ENCODE measurements around the gene SPA17.

Gene SPA17

DNA sequence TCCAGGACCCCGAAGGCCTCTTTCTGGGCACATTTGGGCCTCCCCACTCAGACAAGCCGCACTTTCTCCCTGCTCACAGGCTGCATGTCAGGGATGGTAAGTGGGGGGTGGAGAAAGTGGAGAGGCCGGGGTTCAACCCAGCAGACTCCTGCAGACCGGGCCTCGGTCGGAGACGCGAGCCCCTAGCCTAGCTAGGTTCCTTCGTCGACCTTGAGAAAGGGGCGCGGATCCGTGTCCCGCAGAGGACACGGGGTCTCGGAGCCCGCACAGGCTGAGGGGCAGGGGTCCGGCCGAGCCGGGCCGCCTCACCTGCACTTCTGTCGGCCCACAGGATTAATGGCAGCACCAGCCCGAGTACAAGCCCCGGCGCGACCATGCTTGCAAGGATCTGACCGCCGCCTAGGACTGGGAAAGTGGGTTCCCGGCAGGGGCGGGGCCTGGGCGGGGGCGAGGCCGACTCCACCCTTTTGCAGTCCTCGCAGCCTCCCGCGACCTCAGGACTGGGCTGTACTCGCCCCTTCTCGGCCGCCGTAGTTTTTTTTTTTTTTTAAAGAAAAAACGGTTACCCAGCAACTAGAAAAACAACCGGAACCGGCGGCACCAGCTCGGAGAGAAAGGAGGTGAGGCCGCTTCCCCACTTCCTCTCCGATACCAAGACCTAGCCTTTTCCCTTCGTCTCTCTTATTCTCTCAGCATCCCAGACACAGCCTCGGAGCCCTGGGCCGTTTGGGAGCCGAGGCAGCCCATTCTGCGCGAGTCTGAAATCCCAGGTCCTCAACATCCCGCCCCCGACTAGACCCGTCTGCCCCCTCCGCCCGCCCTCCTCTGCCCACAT lies at the start of gene SPA17, which contains the start of gene SIAE:
Gene SPA17, plus strand, starts transcription at position 572 of the 835 bp plus-strand sequence. CDS start 1,361 bp downstream, outside the sequence.
Gene SIAE, minus strand, starts transcription at position 407 of the 835 bp plus-strand sequence. Its CDS starts 31 bp downstream, at position 376.
- peak; percentile 91 for DNase-seq

- DNase-seq, result no peak
These were observed 48.1 kb upstream of the SPA17 start for GRCh38 chr11:124625504-124626168.

DNA sequence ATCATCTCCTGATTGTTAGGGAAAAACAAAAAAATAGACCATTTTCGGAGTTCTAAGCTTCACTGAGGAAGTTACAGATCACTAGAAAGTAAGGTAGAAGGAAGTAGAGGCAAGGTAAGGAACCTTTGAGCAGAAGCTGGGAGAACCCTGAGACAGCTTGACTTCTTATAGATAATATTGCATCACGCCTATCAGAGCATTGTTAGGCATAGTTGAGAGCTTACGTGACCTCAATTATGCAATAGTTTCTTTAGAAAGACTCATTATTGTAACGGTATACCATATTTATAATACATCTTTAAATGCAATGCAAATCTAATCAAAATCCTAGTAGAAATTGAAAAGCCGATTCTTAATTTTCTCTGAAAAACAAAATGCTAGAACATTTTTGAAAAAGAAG lies 46.2 kb upstream of the SPA17 start:
- DNase-seq, result no peak

DNA sequence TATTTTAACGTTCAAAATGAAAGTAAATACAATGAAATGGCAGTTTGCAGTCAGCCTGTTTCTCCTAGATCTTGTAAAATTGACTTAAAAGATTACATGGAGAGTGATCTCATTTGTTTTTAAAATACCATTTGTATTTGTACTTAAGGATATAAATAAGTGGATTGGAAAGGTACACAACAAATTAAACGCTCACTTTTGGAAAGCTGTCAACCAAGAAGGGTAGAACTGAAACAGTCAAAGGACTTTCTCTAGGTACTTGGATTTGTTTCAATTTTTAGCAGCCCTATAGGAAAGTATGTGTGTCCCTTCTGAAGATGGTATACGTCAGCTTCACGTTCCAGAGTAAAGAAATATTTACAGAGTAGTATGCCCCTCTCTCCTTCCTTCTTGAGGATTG lies 43.7 kb upstream of the SPA17 start:
- DNase-seq, result no peak

GRCh38 chr11:124633355-124633754 lies 40.3 kb upstream of the SPA17 start:
- DNase-seq, result no peak

DNA sequence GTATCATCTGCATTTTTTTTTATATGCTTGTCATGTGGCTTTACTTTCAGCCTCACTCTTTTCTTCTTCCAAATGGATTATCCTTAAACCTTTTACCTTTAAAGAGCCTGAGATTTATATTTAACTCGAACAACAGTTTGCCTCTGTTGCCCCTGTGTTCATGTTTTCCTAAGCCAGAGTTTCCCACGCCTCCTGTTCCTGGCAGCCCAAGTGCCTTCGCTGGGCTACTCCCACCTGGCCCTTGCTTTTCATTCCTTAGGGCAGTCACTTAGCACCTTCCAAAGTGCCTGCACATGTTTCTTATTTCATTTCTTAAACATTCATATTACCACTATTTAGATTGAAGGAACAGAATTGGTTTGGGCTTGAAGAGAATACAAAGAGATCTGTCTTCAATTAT lies 37.8 kb upstream of the SPA17 start:
- no peak for DNase-seq

GRCh38 chr11:124638500-124638899 lies 35.2 kb upstream of the SPA17 start:
- DNase-seq, result no peak

- no peak for DNase-seq
These were observed 34.5 kb upstream of the SPA17 start for GRCh38 chr11:124639186-124639585.

- no peak for DNase-seq
These were observed 33.0 kb upstream of the SPA17 start for GRCh38 chr11:124640666-124641065.

DNA sequence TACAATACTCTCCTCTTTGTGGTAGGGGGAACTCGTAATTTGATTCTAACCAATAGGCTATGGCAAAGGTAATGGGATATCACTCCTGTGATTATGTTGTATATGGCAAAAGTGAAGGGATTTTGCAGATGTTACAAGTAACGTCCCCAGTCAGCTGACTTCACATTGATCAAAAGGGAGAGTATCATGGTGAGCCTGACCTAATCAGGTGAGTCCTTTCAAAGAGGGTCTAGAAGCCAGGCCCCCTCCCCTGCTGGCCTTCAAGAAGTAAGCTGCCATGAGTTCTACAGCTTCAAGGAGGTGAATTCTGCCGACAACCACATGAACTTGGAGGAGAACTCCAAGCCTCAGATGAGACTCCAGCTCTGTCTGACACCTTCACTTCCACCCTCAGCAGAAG lies 31.1 kb upstream of the SPA17 start:
- no peak for DNase-seq

DNA sequence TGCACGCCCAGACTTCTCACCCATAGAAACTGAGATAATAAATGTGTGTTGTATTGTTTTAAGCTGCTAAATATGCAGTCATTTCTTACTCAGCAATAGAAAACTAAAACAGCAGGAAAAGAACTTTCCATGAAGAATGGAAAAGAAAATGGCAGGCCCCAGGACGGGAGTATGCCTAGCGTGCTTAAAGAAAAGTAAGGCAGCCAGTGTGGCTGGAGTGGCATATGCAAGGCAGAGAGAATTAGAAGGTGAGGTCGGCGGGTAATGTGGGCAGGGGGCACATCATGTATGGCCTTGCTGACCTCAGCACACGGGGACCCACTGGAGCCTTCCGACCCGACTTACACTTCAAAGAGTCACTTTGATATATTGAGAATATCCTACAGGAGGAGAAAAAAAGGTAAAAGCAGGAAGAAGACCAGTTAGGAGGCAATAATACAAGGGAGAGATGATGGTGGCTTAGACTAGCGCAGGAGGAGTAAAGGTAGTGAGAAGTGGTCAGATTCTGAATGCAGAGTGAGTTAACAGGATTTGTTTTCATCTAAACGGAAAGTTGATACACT lies 30.6 kb upstream of the SPA17 start:
- DNase-seq, result no peak

DNA sequence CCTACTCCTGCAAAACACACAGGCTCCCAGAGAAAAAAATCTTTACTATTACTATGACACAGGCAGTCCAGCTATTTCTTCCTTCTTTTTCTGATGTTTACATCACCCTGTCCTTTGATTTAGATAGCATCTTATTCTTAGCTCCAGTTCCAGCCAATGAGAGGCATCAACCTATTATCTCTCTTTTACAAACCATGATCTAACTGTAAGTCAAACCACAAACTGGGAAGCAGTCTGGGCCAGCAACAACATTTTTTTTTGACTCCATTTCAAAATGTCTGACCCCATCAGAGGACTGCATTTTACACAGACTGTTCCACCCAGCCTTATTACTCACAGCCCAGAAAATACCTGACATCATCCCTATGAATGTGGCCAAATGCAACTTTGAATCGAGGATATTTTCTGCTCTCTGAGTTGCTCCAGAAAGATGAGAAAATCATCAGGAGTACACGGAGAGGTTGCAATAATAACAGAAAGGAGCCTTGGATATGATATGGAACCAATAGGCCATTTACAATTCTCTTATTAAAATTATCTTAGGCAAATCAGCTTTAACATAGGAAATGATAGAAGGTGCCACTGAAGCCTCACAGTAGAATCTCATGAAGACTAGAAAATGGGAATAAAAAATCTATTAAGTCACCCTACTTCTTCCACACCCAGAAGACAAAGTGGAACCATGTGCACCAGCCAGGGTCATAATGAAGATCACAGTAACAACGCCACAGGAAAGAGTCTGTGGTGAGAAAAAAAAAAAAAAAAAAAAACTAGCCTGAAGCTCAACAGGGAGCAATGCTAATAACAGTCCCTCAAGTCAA lies 29.9 kb upstream of the SPA17 start:
- DNase-seq, result no peak

DNA sequence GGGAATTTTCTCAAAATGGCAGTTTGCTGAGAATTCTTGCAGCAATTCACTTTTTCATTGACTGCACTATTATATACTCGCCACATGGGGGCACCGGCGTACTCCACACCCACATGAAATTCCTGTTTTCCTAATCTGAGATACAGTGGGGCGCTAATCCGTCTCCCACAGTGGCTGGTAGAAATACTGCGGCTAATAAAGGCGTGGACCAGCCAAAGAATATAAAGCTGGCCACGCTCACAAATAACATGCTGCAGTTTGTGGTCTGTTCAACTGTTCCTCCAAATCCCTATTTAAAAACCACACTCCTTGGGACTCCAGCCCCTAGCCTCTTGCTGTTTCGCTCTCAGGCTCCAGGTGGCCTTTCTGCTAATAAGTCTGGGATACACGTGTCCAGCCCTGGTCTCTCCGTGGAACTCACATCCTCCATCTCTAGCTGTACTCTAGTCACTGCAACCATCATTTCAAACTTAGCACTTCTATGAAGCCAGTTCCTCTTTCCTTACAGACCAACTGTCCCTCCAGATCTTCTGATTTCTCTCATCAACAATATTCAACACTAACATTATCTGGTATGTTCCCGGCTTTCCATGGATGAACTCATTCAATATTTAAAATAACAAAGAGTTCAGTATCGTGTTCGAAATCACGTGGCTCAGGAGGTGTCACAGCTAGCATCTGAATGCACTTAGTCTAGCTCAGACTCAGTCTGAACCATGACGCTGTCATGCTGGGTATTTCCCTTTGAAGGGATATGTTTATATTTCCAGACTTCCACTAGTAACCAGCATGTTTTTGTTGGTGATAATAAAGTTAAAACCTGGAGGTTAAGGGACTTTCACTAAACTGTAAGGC lies 29.1 kb upstream of the SPA17 start:
- peak; percentile 24 for DNase-seq

- DNase-seq, result no peak
These were observed 27.6 kb upstream of the SPA17 start for GRCh38 chr11:124646148-124646547.

DNA sequence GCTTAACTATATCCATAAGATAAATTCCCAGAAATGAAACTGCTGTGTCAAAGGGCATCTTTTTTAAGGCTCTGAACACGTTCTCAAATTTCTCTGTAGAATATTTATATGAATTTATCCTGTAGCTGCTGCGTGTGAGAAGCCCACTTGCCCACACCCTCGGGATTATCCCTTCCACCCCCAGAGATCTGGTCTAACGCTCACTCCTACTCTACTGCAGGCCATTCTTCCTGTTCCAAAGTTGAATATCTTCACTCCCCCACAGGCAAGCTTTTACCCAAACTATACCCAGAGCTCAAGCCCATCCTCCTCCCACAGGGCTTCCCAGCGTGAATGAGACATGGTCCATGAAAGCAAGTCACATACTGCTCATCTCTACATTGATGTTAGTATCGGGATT lies 25.1 kb upstream of the SPA17 start:
- no peak for DNase-seq

DNA sequence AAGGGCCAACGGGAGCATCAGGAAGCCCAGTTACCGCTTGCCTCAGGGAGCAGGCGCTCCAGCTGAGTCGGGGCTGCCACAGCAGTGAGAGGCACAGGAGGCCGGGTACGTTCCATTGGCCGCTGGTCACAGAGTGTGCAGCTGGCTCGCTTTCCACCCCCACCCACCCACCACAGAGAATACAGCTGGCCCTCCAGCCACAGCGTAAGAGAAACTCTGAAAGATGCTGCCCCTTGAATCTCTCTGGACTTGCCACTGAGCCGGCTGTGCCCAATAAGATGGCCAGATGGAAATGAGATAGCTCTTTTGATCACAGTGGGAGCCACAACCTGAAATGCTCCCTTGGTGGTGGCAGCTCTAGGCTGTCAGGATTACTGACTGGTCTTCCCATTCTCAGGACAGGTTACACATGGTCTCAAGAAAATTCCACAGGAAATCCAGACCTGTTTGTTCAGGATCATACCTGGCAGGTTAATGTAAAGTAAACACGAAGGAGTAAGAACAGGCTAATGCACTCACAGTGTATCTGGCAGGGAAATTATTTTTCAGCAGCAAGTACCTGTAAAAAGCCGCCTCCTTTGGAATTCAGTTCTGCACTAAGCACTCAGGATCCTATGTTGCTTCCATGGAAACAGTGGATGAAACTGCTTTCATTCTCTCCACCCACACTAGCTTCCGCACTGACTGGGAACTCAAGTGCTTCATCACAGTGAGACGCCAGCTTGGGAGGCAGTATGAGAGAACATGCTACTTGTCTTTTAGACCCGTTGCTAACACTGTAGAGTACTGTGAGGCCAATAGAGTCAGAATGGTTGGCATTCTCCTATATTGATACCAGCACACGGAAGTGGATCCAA lies 16.7 kb upstream of the SPA17 start:
- no peak for DNase-seq

- DNase-seq, result no peak
These were observed 15.8 kb upstream of the SPA17 start for GRCh38 chr11:124657904-124658303.

- DNase-seq, result no peak
These were observed 15.2 kb upstream of the SPA17 start for GRCh38 chr11:124658501-124658900.

DNA sequence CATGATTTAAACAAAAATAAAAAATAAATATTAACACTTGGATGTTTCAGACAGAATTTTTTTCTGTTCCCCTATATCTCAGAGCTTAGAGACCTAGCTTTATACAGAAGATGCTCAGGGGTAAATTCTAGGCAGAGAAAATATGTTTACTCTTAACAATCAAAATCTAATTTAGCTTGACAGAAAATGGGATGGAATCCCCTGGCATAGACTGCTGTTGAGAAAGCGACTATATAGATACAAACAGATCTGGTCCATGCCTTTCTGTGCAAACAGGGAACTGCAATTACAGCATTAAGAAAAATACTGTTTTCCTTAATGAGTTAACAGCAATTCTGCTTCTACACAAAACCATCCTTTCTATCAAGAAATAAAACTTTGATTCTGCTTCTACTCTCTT lies 14.7 kb upstream of the SPA17 start:
- no peak for DNase-seq

DNA sequence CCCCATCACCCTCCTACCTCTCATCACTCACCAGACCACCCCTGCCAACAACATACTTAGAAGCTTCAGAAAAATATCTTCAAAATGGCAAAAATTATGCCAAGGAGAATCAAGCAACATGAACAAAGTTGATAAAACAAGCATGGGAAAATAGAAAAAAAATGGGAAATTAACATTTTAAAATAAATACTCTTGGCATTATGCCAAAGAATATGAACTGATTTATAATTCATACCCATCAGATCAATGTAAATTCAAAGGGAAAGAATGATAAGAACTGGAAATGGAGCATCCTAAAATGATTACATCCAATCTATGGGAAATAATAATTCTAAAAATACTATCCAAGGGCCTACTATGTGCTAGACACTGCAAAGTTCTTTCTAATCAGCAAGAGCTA lies 12.2 kb upstream of the SPA17 start:
- no peak for DNase-seq

DNA sequence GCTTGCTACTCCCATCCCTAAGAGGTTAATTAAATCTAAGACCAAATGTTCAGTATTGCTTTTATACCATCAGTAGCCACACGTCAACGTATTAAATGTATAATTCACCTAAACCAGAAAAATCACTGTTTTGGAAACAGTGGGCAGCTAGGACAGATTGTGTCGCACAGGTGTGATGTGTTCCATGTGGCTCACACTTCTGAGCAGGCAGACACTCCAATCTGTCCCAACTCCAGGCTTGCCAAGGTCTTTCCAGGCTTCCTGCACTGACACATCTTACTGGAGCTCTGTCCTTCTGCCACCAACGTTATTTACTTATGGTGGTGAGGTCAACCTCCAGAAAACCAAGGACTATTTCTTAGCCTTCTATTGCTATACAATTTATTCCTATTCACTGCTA lies 11.6 kb upstream of the SPA17 start:
- no peak for DNase-seq
